H1 (cell line): Measurements from ENCODE around the gene CACNG6. TPM values are rescaled to one million over a fixed set of nuclear protein-coding genes. Genes with fewer than 3 reads are reported as not detected.

Experiments
- ATF2 ChIP-seq: IDR thresholded peaks from 2 replicates; pipeline ENCODE4 v1.6.1; 2012; ENCODE audit warnings: low read length, inconsistent platforms
- CHD7 ChIP-seq: fragments of 300-600 bp; sonication (generic); IDR thresholded peaks from 2 replicates; pipeline ENCODE4 v1.7.1; 2012; ENCODE audit warnings: low read length, moderate library complexity, mild to moderate bottlenecking, inconsistent platforms; ENCODE audit not compliant: insufficient replicate concordance
- POLR2A ChIP-seq, 2 experiments: IDR thresholded peaks; 1 replicate in 1 of 2; 2 replicates in 1 of 2; pipeline ENCODE4 v1.6.1; 2011; ENCODE audit warnings: low read depth in 2 of 2, low read length in 2 of 2, mild to moderate bottlenecking in 2 of 2; ENCODE audit errors: control extremely low read depth in 1 of 2
- POU5F1 ChIP-seq: IDR thresholded peaks from 2 replicates; pipeline ENCODE4 v1.6.1; 2011; ENCODE audit warnings: low read depth, mild to moderate bottlenecking, low read length, moderate library complexity
- RXRA ChIP-seq: IDR thresholded peaks from 2 replicates; pipeline ENCODE4 v1.6.1; 2011; ENCODE audit warnings: low read depth, mild to moderate bottlenecking, low read length, moderate library complexity; ENCODE audit not compliant: insufficient read depth
- TEAD4 ChIP-seq: IDR thresholded peaks from 2 replicates; pipeline ENCODE4 v1.6.1; 2012; ENCODE audit warnings: low read depth, low read length, inconsistent platforms, mixed read lengths
- polyA plus RNA-seq, 7 experiments: library from polyadenylated mRNA; depleted of rRNA in 3 of 7; stranded (reverse) in 5 of 7; unstranded in 2 of 7; fragments of >200 nt in 5 of 7; fragments of 200-250 nt in 2 of 7; gene quantifications; 1 replicate in 5 of 7; 2 replicates in 1 of 7; 4 replicates in 1 of 7; pipeline versions ENCODE4 v1.2.1 to v1.2.3, GENCODE V29; 2011 to 2013; ENCODE audit warnings: missing spikeins in 2 of 7, mixed read lengths in 2 of 7
- total RNA-seq: library from RNA; stranded (reverse); fragmentation: NEBNext Ultra II Directional; extraction: Animal tissue kit (Norgen Biotek cat#: 25700); gene quantifications from 2 replicates; pipeline ENCODE4 v1.2.1, GENCODE V29; 2021

The CACNG6 gene
- total and polyA plus RNA-seq, 2 of the 8 experiments (the other 6 are each of a cell fraction or from before 2014, with no cell fraction given) = 1.2 to 1.6 TPM

- TF ChIP-seq ATF2 (no peak), CHD7 (no peak), POU5F1 (no peak), POLR2A (IDR thresholded peaks at IDR 0.05; ENCODE audit: control extremely low read depth in 1 of 2, low read depth in 2 of 2, low read length in 2 of 2) (no peak), TEAD4 (no peak), RXRA (no peak)
These were observed 10.1 kb downstream of the CACNG6 start (continued) for GRCh38 chr19:54001496-54001895.
